Measurements from ENCODE around the gene ORC3.
"Not testable (repeated sequence)": the region's sequence is repeated elsewhere in the genome, so short reads cannot be mapped to it uniquely, and the experiment has no call there.

The ORC3 gene

GRCh38 chr6:87660226-87660911 lies 70.4 kb downstream of the ORC3 start:
- no peak for DNase-seq (ENCODE audit: low spot score)

DNA sequence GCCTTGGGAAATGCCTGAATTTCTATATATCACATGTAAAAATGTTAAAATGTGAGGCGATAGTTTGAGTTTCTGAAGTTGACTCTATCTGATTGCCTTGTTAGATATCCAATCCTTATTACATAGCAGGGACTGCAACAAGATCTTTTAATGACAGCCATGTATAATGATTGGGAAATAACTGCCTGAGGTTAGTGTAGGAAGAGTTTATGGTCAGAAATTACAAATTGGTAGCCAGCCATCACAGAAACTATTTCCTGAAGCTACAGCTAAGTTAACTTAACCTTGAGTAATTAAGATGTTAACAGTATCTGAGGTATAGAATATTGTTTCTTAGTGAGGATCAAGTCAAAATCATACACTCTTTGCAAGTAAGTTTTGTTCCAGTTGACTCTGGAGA lies 71.1 kb downstream of the ORC3 start:
- DNase-seq (ENCODE audit: low spot score): no peak

- no peak for DNase-seq (ENCODE audit: low spot score)
Measured at GRCh38 chr6:87661503-87661902, 71.6 kb downstream of the ORC3 start.

DNA sequence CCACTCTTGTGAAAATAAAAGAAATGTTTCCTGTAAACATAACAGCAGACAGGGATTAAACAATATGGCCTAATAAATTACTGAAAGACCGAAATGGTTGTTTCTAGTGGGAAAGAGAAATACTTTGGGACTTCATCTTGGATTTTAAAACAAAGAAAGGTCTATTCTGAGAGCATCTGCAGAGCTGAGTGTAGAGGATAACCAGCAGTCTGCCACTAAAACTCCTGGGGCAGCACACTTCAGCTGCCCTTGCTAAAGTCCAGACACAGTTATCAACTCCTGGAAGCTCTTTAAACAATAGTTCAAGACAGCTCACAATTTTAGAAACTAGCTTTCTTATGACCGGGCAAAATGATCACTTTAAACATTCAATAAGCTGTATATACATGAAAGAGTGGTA lies 73.5 kb downstream of the ORC3 start:
- DNase-seq (ENCODE audit: low spot score): no peak

DNA sequence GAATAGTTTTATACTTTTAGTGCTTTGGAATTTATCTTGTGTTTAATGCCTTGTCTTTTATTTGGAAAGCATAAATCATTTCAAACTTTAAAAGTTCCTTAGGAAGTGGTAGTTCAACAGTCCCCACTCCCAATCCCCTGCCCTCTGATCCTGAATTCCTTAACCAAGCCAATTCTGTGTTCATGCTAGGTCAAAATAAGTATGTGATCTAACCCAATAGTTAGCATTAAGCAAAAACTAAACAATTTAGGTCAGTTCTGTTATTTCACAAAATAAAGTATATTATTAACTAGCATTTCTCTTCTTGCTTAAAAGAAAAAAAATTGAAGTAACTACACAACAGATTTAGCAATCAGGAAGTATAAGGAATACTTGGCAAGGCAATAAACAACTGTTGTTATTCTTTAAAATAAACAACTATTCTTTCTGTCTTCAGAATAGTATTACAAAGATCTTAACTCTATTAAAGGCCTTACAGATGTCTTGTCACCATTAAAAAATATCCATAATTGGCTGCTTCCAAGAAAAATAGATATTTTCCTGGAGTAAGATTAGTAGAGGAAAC lies 75.1 kb downstream of the ORC3 start:
- DNase-seq (ENCODE audit: low spot score): no peak

DNA sequence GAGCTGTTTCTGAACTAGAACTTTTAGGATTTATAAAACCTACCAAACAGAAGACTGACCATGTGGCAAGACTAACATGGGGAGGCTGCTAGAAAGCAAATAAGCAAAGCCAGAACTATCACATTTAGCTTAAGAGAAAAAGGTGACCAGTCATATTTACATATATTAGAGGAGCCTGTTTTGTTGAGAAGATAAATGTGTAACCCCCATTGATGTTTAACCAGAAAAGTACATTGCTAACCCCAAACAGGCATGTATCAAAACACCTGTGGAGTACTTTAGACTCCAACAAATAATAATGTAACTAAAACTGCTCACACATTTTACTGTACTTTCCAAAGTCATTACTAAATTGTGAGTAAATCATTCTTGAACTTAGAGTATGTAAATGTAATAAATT lies 77.1 kb downstream of the ORC3 start:
- no peak for DNase-seq (ENCODE audit: low spot score)

GRCh38 chr6:87668013-87668412 lies 78.1 kb downstream of the ORC3 start:
- DNase-seq (ENCODE audit: low spot score): no peak

DNA sequence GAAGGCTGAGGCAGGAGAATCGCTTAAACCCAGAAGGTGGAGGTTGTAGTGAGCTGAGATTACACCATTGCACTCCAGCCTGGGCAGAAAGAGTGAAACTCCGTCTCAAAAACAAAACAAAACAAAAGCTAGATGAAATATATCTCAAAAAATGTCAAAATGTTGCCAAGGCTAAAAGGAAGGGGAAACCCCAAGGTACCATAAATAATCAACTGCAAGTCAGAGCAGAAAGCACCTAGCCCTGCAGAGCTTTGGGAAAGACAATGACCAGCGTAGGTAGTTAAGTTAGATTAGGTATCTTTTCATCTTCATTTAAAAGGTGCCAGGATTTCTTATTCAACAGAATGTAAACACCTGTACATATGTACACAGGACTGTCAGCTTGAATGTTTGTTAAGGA lies 79.1 kb downstream of the ORC3 start:
- DNase-seq (ENCODE audit: low spot score): no peak

- no peak for DNase-seq (ENCODE audit: low spot score)
Measured at GRCh38 chr6:87670707-87671106, 80.8 kb downstream of the ORC3 start.

- DNase-seq (ENCODE audit: low spot score): no peak
Measured at GRCh38 chr6:87671555-87672029, 81.7 kb downstream of the ORC3 start.

- DNase-seq (ENCODE audit: low spot score): no peak
Measured at GRCh38 chr6:87672641-87673040, 82.7 kb downstream of the ORC3 start.

- DNase-seq (ENCODE audit: low spot score): no peak
Measured at GRCh38 chr6:87673237-87673636, 83.3 kb downstream of the ORC3 start.

- no peak for DNase-seq (ENCODE audit: low spot score)
Measured at GRCh38 chr6:87674290-87674689, 84.4 kb downstream of the ORC3 start.

DNA sequence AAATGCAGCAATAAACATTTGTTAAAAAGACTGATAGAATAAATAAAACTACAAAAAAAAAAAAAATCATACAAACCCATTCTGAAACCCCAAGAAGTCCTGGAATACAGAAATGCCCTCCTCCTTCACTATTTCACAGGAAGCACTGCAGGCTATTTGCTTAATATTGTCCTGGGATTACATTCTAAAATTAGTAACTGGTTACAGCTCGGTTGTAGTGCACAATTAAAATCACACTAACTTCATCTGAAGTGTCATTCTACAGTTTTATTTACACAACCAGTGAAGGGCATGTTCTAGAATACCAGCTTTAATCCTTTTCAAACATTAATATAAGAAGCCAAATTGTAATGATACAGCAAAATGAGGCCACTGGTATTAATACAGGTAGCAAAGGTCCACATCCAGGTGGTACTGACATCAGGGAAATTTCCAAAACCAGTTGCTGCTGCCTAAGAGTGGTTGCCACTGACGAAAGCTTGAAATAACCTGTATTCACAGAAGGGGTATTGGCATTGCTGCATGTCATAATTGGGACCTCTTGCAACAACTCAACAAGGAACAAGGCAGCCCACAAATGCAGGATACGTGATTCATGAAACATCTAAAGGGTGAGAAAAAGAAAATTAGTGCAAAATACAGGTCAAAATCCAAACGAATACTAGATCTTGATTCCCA lies 85.2 kb downstream of the ORC3 start:
- no peak for DNase-seq (ENCODE audit: low spot score)

DNA sequence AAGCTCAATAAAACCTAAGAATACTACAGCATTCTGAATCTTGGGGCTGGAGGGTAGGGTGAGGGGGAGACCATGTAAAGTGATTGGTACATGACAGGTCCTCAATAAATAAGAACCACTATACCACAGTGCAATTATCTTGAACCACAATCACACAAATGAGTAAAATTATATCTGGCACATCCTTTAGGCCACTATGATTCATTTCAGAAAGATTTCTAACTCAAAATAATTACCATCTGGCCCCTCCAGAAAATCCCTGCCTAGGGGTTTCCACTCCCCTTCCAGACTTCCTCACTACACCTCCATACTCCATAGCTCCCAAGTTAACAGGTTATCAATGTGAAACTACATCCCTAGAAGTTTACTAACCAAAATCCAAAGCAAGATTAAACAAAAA lies 92.4 kb downstream of the ORC3 start:
- DNase-seq (ENCODE audit: low spot score): no peak

- DNase-seq (ENCODE audit: low spot score): no peak
Measured at GRCh38 chr6:87683890-87684289, 94.0 kb downstream of the ORC3 start.

DNA sequence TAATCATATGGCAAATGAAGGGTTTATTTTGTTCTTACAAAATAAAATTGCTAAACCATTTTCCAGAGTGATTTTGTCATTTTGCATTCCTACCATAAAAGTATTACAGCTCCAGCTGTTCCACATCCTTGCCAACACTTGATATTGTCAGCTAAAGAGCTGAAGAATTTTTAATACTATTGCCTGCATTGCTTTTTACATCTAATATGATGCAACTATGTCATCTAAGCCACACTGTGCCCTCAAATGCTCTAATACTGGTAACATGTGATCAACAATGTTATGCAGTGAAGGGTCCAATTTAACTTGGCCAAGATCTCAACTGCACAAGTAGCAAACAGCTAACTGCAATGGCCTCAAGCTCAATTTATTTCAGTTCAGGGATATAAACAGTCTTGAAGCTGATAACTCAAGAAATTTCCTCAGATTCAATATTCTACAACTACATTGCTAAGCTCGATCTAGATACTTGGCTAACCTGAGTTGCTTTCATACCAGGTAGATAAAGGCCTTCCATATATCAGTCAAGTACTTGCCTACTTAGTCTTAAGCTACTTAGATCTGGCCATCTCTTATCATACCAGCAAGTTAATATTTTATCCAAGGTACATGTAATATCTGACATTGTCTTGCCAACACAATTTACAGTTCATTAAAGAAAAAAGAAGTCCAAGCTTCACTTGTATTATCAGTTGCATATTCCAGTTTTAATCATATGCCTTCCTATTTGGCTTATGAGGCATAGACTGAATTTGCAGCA lies 95.1 kb downstream of the ORC3 start:
- DNase-seq (ENCODE audit: low spot score): no peak

GRCh38 chr6:87686636-87687205 lies 96.8 kb downstream of the ORC3 start:
- DNase-seq (ENCODE audit: low spot score): not testable (repeated sequence)

- no peak for DNase-seq (ENCODE audit: low spot score)
Measured at GRCh38 chr6:87687296-87687695, 97.4 kb downstream of the ORC3 start.

DNA sequence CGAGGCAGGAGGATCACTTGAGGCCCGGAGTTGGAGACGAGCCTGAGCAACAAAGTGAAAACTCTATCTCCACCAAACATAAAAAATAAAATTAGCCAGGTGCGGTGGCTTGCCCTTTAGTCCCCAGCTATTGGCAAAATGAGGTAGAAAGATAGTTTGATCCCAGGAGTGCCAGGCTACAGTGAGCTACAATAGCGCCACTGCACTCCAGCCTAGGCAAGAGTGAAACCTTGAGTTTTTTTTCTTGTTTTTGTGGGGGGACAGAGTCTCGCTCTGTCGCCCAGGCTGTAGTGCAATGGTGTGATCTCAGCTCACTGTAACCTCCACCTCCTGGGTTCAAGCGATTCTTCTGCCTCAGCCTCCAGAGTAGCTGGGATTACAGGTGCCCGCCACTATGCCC lies 98.0 kb downstream of the ORC3 start:
- not testable (repeated sequence) for DNase-seq (ENCODE audit: low spot score)

- no peak for DNase-seq (ENCODE audit: low spot score)
Measured at GRCh38 chr6:87690441-87690840, 100.5 kb downstream of the ORC3 start.

GRCh38 chr6:87692086-87692485 lies 102.2 kb downstream of the ORC3 start:
- no peak for DNase-seq (ENCODE audit: low spot score)

Measured in SK-N-DZ (cell line).